ENCODE measurements around the gene CPLANE1. TPM values are rescaled to one million over a fixed set of nuclear protein-coding genes. Genes with fewer than 3 reads are reported as not detected.
"Not testable (repeated sequence)": the region's sequence is repeated elsewhere in the genome, so short reads cannot be mapped to it uniquely, and the experiment has no call there.

Gene CPLANE1
- total RNA-seq, 1 donor from 2014 or later, result 7.7 TPM

DNA sequence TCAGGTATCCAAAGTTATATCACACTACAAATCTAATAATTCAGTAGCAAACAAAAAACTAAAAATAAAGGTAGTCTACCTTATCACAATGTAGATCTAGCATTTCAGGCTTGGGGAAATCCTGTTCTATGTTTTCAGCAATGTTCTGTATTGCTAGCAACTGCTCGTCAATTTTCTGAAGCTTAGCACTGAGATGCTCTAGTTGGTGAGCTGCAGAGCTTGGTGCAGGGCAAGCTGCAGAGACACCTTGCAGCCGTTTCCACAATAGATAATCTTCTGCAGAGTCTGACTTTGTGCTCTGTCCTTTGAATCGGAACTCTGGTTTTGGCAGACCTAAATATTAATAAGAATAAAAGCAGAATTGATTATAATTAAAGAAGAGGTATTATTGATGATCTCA lies 95.5 kb downstream of the CPLANE1 start:
- Mint-ChIP-seq H3K4me3 (ENCODE audit: low read depth) (no peak overlapping the region), H3K36me3 (ENCODE audit: low read depth) (peaks cover 21% of the 10 kb centered on the region), H3K9me3 (no peaks in the 10 kb centered on the region), H3K27ac (no peak overlapping the region), H3K4me1 (ENCODE audit: low read depth) (peaks cover 3% of the 10 kb centered on the region), H3K27me3 (ENCODE audit: low read depth) (no peaks in the 10 kb centered on the region)
- intact Hi-C loops (cut with micrococcal nuclease), result no loop called here
- no peak for DNase-seq (ENCODE audit: low spot score)

- DNase-seq (ENCODE audit: low spot score), result no peak
- H3K27me3 Mint-ChIP-seq (ENCODE audit: low read depth), result no peaks in the 10 kb centered on the region
- H3K36me3 Mint-ChIP-seq (ENCODE audit: low read depth), result peaks cover 35% of the 10 kb centered on the region
- H3K9me3 Mint-ChIP-seq, result peaks cover 20% of the 10 kb centered on the region
- H3K4me3 Mint-ChIP-seq (ENCODE audit: low read depth), result no peak overlapping the region
- no peaks in the 10 kb centered on the region for H3K4me1 Mint-ChIP-seq (ENCODE audit: low read depth)
- intact Hi-C loops (cut with micrococcal nuclease), result no loop called here
- H3K27ac Mint-ChIP-seq, result no peak overlapping the region
These were observed 102.3 kb downstream of the CPLANE1 start for GRCh38 chr5:37146896-37147295.

DNA sequence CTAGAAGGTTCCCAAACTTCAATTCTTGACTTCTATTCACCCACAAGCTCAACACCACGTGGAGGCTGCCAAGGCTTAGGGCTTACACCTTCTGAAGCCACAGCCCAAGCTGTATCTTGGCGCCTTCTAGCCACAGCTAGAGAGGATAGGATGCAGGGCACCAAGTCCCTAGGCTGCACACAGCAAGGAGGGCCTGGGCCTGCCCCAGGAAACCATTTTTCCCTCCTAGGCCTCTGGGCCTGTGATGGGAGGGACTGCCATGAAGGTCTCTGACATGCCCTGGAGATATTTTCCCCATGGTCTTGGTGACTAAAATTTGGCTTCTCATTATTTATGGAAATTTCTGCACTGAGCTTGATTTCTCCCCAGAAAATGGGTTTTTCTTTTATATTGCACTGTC lies 112.5 kb downstream of the CPLANE1 start:
- H3K27ac Mint-ChIP-seq, result no peak overlapping the region
- no peak overlapping the region for H3K4me3 Mint-ChIP-seq (ENCODE audit: low read depth)
- H3K4me1 Mint-ChIP-seq (ENCODE audit: low read depth), result no peaks in the 10 kb centered on the region
- H3K9me3 Mint-ChIP-seq, result peaks cover 30% of the 10 kb centered on the region
- intact Hi-C loops (cut with micrococcal nuclease), result no loop called here
- no peaks in the 10 kb centered on the region for H3K27me3 Mint-ChIP-seq (ENCODE audit: low read depth)
- H3K36me3 Mint-ChIP-seq (ENCODE audit: low read depth), result peaks cover 51% of the 10 kb centered on the region
- DNase-seq (ENCODE audit: low spot score), result no peak

DNA sequence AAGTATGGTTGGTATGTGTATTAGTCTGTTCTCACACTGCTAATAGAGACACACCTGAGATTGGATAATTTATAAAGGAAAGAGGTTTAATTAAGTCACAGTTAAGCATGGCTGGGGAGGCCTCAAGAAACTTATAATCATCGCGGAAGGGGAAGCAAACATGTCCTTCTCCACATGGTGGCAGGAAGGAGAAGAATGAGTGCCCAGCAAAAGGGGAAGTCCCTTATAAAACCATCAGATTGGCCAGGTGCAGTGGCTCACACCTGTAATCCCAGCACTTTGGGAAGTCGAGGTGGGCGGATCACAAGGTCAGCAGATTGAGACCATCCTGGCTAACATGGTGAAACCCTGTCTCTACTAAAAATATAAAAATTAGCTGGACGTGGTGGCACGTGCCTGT lies 113.9 kb downstream of the CPLANE1 start:
- H3K27ac Mint-ChIP-seq; H3K4me3 Mint-ChIP-seq (ENCODE audit: low read depth); intact Hi-C loops (cut with micrococcal nuclease); H3K27me3 Mint-ChIP-seq (ENCODE audit: low read depth); DNase-seq (ENCODE audit: low spot score); H3K4me1 Mint-ChIP-seq (ENCODE audit: low read depth): not testable (repeated sequence)
- Mint-ChIP-seq H3K9me3 (peaks cover 30% of the 10 kb centered on the region), H3K36me3 (ENCODE audit: low read depth) (peaks cover 41% of the 10 kb centered on the region)

DNA sequence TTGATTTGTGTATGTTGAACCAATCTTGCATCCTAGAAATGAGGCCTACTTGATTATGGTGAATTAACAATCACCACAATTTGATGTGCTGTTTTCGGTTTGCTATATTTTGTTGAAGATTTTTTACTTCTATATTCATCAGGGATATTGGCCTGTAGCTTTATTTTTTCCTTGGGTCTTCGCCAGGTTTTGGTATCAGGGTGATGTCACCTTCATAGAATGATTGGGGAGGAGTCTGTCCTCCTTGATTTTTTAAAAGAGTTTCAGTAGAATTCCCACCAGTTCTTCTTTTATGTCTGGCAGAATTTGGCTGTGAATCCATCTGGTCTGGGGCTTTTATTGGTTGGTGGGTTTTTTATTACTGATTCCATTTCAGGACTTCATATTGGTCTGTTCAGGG lies 115.2 kb downstream of the CPLANE1 start:
- no peak overlapping the region for H3K27ac Mint-ChIP-seq

DNA sequence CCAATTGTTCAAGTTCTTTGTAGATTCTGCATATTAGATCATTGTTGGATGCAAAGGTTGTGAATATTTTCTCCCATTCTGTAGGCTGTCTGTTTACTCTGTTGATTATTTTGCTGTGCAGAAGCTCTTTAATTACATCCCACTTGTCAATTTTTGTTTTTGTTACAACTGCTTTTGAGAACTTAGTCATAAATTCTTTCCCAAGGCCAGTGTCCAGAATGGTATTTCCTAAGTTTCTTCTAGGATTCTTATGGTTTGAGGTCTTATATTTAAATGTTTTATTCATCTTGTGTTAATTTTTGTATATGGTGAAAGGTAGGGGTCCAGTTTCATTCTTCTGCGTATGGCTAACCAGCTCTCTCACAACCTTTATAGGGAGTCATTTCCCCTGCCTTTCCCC lies 116.5 kb downstream of the CPLANE1 start:
- no peak overlapping the region for H3K4me3 Mint-ChIP-seq (ENCODE audit: low read depth)
- no peaks in the 10 kb centered on the region for H3K4me1 Mint-ChIP-seq (ENCODE audit: low read depth)
- intact Hi-C loops (cut with micrococcal nuclease), result no loop called here
- peaks cover 32% of the 10 kb centered on the region for H3K9me3 Mint-ChIP-seq
- H3K27ac Mint-ChIP-seq, result no peak overlapping the region
- H3K36me3 Mint-ChIP-seq (ENCODE audit: low read depth), result peaks cover 43% of the 10 kb centered on the region
- no peak for DNase-seq (ENCODE audit: low spot score)
- no peaks in the 10 kb centered on the region for H3K27me3 Mint-ChIP-seq (ENCODE audit: low read depth)

More for the DNA sequence above, 115.2 kb downstream of the CPLANE1 start:
- Mint-ChIP-seq H3K27me3 (ENCODE audit: low read depth) (no peaks in the 10 kb centered on the region), H3K36me3 (ENCODE audit: low read depth) (peaks cover 47% of the 10 kb centered on the region), H3K9me3 (peaks cover 36% of the 10 kb centered on the region), H3K4me1 (ENCODE audit: low read depth) (no peaks in the 10 kb centered on the region), H3K4me3 (ENCODE audit: low read depth) (no peak overlapping the region)
- no peak for DNase-seq (ENCODE audit: low spot score)
- intact Hi-C loops (cut with micrococcal nuclease), result no loop called here

GRCh38 chr5:37121465-37121864 lies 127.7 kb downstream of the CPLANE1 start:
- Mint-ChIP-seq H3K9me3 (no peaks in the 10 kb centered on the region), H3K27me3 (ENCODE audit: low read depth) (no peaks in the 10 kb centered on the region), H3K27ac (no peak overlapping the region), H3K4me3 (ENCODE audit: low read depth) (no peak overlapping the region), H3K36me3 (ENCODE audit: low read depth) (peaks cover 30% of the 10 kb centered on the region), H3K4me1 (ENCODE audit: low read depth) (peaks cover 17% of the 10 kb centered on the region)
- no peak for DNase-seq (ENCODE audit: low spot score)
- intact Hi-C loops (cut with micrococcal nuclease), result loop anchor here (1.0 kb wide), 1 partner anchor 9 kb away; no protein-coding TSS in a partner anchor

DNA sequence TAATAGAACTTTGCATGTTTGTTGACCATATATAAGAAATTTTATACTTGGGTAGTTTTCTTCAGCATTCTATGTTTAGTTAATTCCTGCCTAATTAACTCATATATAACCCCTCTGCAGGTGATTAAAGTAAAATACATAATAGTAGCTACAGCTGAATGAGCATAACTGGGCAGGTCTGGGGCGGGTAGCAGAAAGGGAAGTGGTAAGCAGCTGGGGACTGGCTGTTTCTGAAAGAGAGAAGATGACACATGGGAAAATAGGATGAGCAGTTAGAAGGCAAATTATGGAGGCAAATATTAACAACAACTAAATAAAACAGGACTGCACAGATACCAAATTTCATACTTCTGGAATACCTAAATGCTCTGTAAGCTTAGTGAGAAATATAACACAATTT lies 128.1 kb downstream of the CPLANE1 start:
- no peak overlapping the region for H3K27ac Mint-ChIP-seq
- H3K9me3 Mint-ChIP-seq, result no peaks in the 10 kb centered on the region
- no peaks in the 10 kb centered on the region for H3K27me3 Mint-ChIP-seq (ENCODE audit: low read depth)
- peaks cover 32% of the 10 kb centered on the region for H3K36me3 Mint-ChIP-seq (ENCODE audit: low read depth)
- DNase-seq (ENCODE audit: low spot score), result no peak
- intact Hi-C loops (cut with micrococcal nuclease), result loop anchor here (1.0 kb wide), 1 partner anchor 9 kb away; no protein-coding TSS in a partner anchor
- peaks cover 17% of the 10 kb centered on the region for H3K4me1 Mint-ChIP-seq (ENCODE audit: low read depth)
- no peak overlapping the region for H3K4me3 Mint-ChIP-seq (ENCODE audit: low read depth)

- Mint-ChIP-seq H3K27ac (no peak overlapping the region), H3K4me3 (ENCODE audit: low read depth) (no peak overlapping the region), H3K36me3 (ENCODE audit: low read depth) (peaks cover 35% of the 10 kb centered on the region), H3K4me1 (ENCODE audit: low read depth) (peaks cover 16% of the 10 kb centered on the region), H3K9me3 (no peaks in the 10 kb centered on the region), H3K27me3 (ENCODE audit: low read depth) (no peaks in the 10 kb centered on the region)
- intact Hi-C loops (cut with micrococcal nuclease), result no loop called here
- no peak for DNase-seq (ENCODE audit: low spot score)
These were observed 128.9 kb downstream of the CPLANE1 start for GRCh38 chr5:37120270-37120669.

- Mint-ChIP-seq H3K27me3 (ENCODE audit: low read depth) (no peaks in the 10 kb centered on the region), H3K4me1 (ENCODE audit: low read depth) (peaks cover 28% of the 10 kb centered on the region), H3K27ac (no peak overlapping the region), H3K9me3 (peaks cover 15% of the 10 kb centered on the region), H3K36me3 (ENCODE audit: low read depth) (peaks cover 47% of the 10 kb centered on the region), H3K4me3 (ENCODE audit: low read depth) (no peak overlapping the region)
- no peak for DNase-seq (ENCODE audit: low spot score)
- intact Hi-C loops (cut with micrococcal nuclease), result loop anchor here (10.0 kb wide), 1 partner anchor 62 kb away; no protein-coding TSS in a partner anchor
These were observed 132.8 kb downstream of the CPLANE1 start for GRCh38 chr5:37116359-37116758.

- H3K27ac Mint-ChIP-seq, result peak overlapping the region; percentile 70
- peaks cover 19% of the 10 kb centered on the region for H3K9me3 Mint-ChIP-seq
- DNase-seq (ENCODE audit: low spot score), result no peak
- no peak overlapping the region for H3K4me3 Mint-ChIP-seq (ENCODE audit: low read depth)
- H3K36me3 Mint-ChIP-seq (ENCODE audit: low read depth), result peaks cover 53% of the 10 kb centered on the region
- intact Hi-C loops (cut with micrococcal nuclease), result loop anchor here (1.0 to 10.0 kb wide), 5 partner anchors 9 to 260 kb away; partner anchors contain the start of genes NIPBL and NUP155
- H3K27me3 Mint-ChIP-seq (ENCODE audit: low read depth), result no peaks in the 10 kb centered on the region
- H3K4me1 Mint-ChIP-seq (ENCODE audit: low read depth), result peaks cover 37% of the 10 kb centered on the region
These were observed 136.7 kb downstream of the CPLANE1 start for GRCh38 chr5:37112383-37112991.

- peaks cover 19% of the 10 kb centered on the region for H3K9me3 Mint-ChIP-seq
- DNase-seq (ENCODE audit: low spot score), result peak; percentile 36
- H3K4me3 Mint-ChIP-seq (ENCODE audit: low read depth), result no peak overlapping the region
- intact Hi-C loops (cut with micrococcal nuclease), result loop anchor here (1.0 to 10.0 kb wide), 6 partner anchors 10 to 611 kb away; partner anchors contain the start of genes NIPBL and NUP155
- H3K36me3 Mint-ChIP-seq (ENCODE audit: low read depth), result peaks cover 56% of the 10 kb centered on the region
- H3K27ac Mint-ChIP-seq, result peak overlapping the region; percentile 70
- H3K4me1 Mint-ChIP-seq (ENCODE audit: low read depth), result peaks cover 37% of the 10 kb centered on the region
- H3K27me3 Mint-ChIP-seq (ENCODE audit: low read depth), result no peaks in the 10 kb centered on the region
These were observed 137.5 kb downstream of the CPLANE1 start for GRCh38 chr5:37111426-37112382.

- Mint-ChIP-seq H3K27me3 (ENCODE audit: low read depth) (no peaks in the 10 kb centered on the region), H3K36me3 (ENCODE audit: low read depth) (peaks cover 55% of the 10 kb centered on the region), H3K4me1 (ENCODE audit: low read depth) (peaks cover 37% of the 10 kb centered on the region), H3K4me3 (ENCODE audit: low read depth) (peak overlapping the region; percentile 9), H3K27ac (peak overlapping the region; percentile 64), H3K9me3 (peaks cover 19% of the 10 kb centered on the region)
- DNase-seq (ENCODE audit: low spot score), result no peak
- intact Hi-C loops (cut with micrococcal nuclease), result loop anchor here (2.0 to 10.0 kb wide), 5 partner anchors 55 to 613 kb away; partner anchors contain the start of genes NIPBL and NUP155
These were observed 139.0 kb downstream of the CPLANE1 start for GRCh38 chr5:37110135-37110534.
